Lung (tissue), 12 donors: Measurements from ENCODE around the gene CRHBP. TPM values are rescaled to one million over a fixed set of nuclear protein-coding genes. Genes with fewer than 3 reads are reported as not detected.

ENCODE experiments used
- ATAC-seq: fragments of 200-7000 bp; cut with Tn5 transposase; one replicate; pipeline ENCODE4 v1.9.1; 2020; ENCODE audit warnings: moderate number of reproducible peaks; ENCODE audit not compliant: insufficient read depth, low FRiP score
- DNase-seq, 3 donors: peaks; one replicate each; pipeline ENCODE4 v3.0.0-alpha.2; 2013 to 2017
- H3K27ac ChIP-seq, 2 donors: one replicate each; pipeline ENCODE4 v1.5.1; 2013; ENCODE audit warnings: mild to moderate bottlenecking in 2 of 2, moderate library complexity in 2 of 2, control low read depth in 1 of 2, inconsistent platforms in 1 of 2, low read depth in 1 of 2, low read length in 1 of 2
- H3K27me3 ChIP-seq, 3 donors: one replicate each; pipeline ENCODE4 v1.5.1; 2013; ENCODE audit warnings: low read length in 2 of 3; ENCODE audit not compliant: control insufficient read depth in 3 of 3, insufficient read depth in 3 of 3
- H3K36me3 ChIP-seq, 4 donors: one replicate each; pipeline ENCODE4 v1.5.1; 2013; ENCODE audit warnings: low read length in 4 of 4, mild to moderate bottlenecking in 1 of 4, moderate library complexity in 1 of 4; ENCODE audit not compliant: control insufficient read depth in 4 of 4, insufficient read depth in 4 of 4
- H3K4me1 ChIP-seq, 5 donors: one replicate each; pipeline ENCODE4 v1.5.1; 2013; ENCODE audit warnings: low read length in 5 of 5, mild to moderate bottlenecking in 2 of 5, moderate library complexity in 1 of 5; ENCODE audit not compliant: control insufficient read depth in 5 of 5, insufficient read depth in 5 of 5
- H3K4me3 ChIP-seq: one replicate; pipeline ENCODE4 v1.5.1; 2013; ENCODE audit warnings: mild to moderate bottlenecking, control low read depth, moderate library complexity
- H3K9ac ChIP-seq, 2 donors: one replicate each; pipeline ENCODE4 v1.5.1; 2013; ENCODE audit warnings: low read length in 2 of 2, control low read depth in 1 of 2; ENCODE audit not compliant: insufficient read depth in 1 of 2
- H3K9me3 ChIP-seq, 4 donors: one replicate each; pipeline ENCODE4 v1.5.1; 2013; ENCODE audit warnings: low read length in 3 of 4, mild to moderate bottlenecking in 1 of 4, moderate library complexity in 1 of 4; ENCODE audit not compliant: control insufficient read depth in 4 of 4, insufficient read depth in 3 of 4
- CTCF ChIP-seq: IDR thresholded peaks from 2 replicates; pipeline ENCODE4 v1.5.1; 2012; ENCODE audit warnings: mild to moderate bottlenecking; ENCODE audit errors: control extremely low read depth, extremely low read depth
- WGBS, 2 donors: extraction: QIAGEN DNeasy Blood & Tissue Kit; methylation state at CpG; one replicate each; pipeline ENCODE4 v1.1.7; 2013; 5-methylcytosine and 5-hydroxymethylcytosine counted together
- polyA plus RNA-seq, 2 donors: library from polyadenylated mRNA; stranded (reverse); fragments of 200-250 nt; gene quantifications; one replicate each; pipeline ENCODE4 v1.2.1, GENCODE V29; 2013
- total RNA-seq, 2 donors: library from RNA; depleted of rRNA in 1 of 2; stranded (reverse); fragments of >200 nt in 1 of 2; gene quantifications; one replicate each; pipeline ENCODE4 v1.2.1, GENCODE V29; 2014 to 2021
- donor health status: control.
- donor health status: control.
- donor health status: Bipolar disorder and iron deficiency.
- donor health status: healthy.
- donor health status: DM: yes; HTN: yes; CAD: no.

The CRHBP gene
- total and polyA plus RNA-seq, 4 donors = 0.21 to 0.58 (median 0.33) TPM

- ATAC-seq = no peak
- H3K9ac ChIP-seq = no peak overlapping the region
- H3K36me3 ChIP-seq = no peaks in the 10 kb centered on the region
- H3K4me1 ChIP-seq = no peaks in the 10 kb centered on the region
- no peaks in the 10 kb centered on the region for H3K9me3 ChIP-seq
- 51 to 58% methylated on average over 2 of the region's 2 CpGs for WGBS, 2 donors
- DNase-seq = no peak
- no peaks in the 10 kb centered on the region for H3K27me3 ChIP-seq
- no peak overlapping the region for H3K27ac ChIP-seq
- TF ChIP-seq CTCF = no peak
- no peak overlapping the region for H3K4me3 ChIP-seq
These were observed 21.9 kb downstream of the CRHBP start for GRCh38 chr5:76974785-76975184.

GRCh38 chr5:76978869-76979268 is 26.0 kb downstream of the CRHBP start:
- Histone ChIP-seq H3K9me3 (no peaks in the 10 kb centered on the region), H3K36me3 (no peaks in the 10 kb centered on the region), H3K4me3 (no peak overlapping the region), H3K27me3 (no peaks in the 10 kb centered on the region), H3K27ac (no peak overlapping the region), H3K9ac (no peak overlapping the region), H3K4me1 (no peaks in the 10 kb centered on the region)
- TF ChIP-seq CTCF = no peak
- 52 to 79% methylated on average over 2 of the region's 2 CpGs for WGBS, 2 donors
- DNase-seq (no peak), ATAC-seq (no peak)

GRCh38 chr5:76980518-76981144 is 27.8 kb downstream of the CRHBP start:
- no peaks in the 10 kb centered on the region for H3K36me3 ChIP-seq
- no peak overlapping the region for H3K9ac ChIP-seq
- H3K4me3 ChIP-seq = no peak overlapping the region
- ATAC-seq (no peak), DNase-seq (peak in 1 of 3 donors; percentile 12)
- H3K9me3 ChIP-seq = no peaks in the 10 kb centered on the region
- no peak overlapping the region for H3K27ac ChIP-seq
- WGBS, 2 donors = 69 to 80% methylated on average over 8 of the region's 8 CpGs
- TF ChIP-seq CTCF = no peak
- no peaks in the 10 kb centered on the region for H3K27me3 ChIP-seq
- no peaks in the 10 kb centered on the region for H3K4me1 ChIP-seq

GRCh38 chr5:76982450-76982849 is 29.6 kb downstream of the CRHBP start:
- Histone ChIP-seq H3K9me3 (no peaks in the 10 kb centered on the region), H3K36me3 (no peaks in the 10 kb centered on the region), H3K27me3 (no peaks in the 10 kb centered on the region), H3K27ac (no peak overlapping the region), H3K9ac (no peak overlapping the region), H3K4me3 (no peak overlapping the region), H3K4me1 (peaks cover 0 to 6% (median 0%) of the 10 kb centered on the region in 5 donors)
- ATAC-seq = no peak
- DNase-seq = no peak
- 74 to 88% methylated on average over 2 of the region's 2 CpGs for WGBS, 2 donors
- no peak for TF ChIP-seq CTCF
